Karpas-422 (cell line): ENCODE measurements around the gene KRTAP9-6. TPM values are rescaled to one million over a fixed set of nuclear protein-coding genes. Genes with fewer than 3 reads are reported as not detected.
"Not testable (repeated sequence)": the region's sequence is repeated elsewhere in the genome, so short reads cannot be mapped to it uniquely, and the experiment has no call there.

Experiments used
- DNase-seq: peaks from one replicate; pipeline ENCODE4 v3.0.0-alpha.2; 2015
- H2AFZ ChIP-seq: fragments of 200-600 bp; sonication (generic); 2 replicates; pipeline ENCODE4 v1.6.1; 2014; ENCODE audit warnings: antibody characterized with exemption, low read length, mixed read lengths
- H3K27ac ChIP-seq: fragments of 200-600 bp; sonication (generic); 2 replicates; pipeline ENCODE4 v1.5.1; 2014; ENCODE audit warnings: mild to moderate bottlenecking, low read length, moderate library complexity
- H3K27me3 ChIP-seq: fragments of 200-600 bp; sonication (generic); 2 replicates; pipeline ENCODE4 v1.6.1; 2014; ENCODE audit warnings: low read length, mixed read lengths
- H3K36me3 ChIP-seq: fragments of 200-600 bp; sonication (generic); 2 replicates; pipeline ENCODE4 v1.6.1; 2014; ENCODE audit warnings: low read length, mixed read lengths; ENCODE audit not compliant: insufficient read depth
- H3K4me1 ChIP-seq: fragments of 200-600 bp; sonication (generic); 2 replicates; pipeline ENCODE4 v1.6.1; 2014; ENCODE audit warnings: mild to moderate bottlenecking, low read length, mixed read lengths
- H3K4me2 ChIP-seq: fragments of 200-600 bp; sonication (generic); 2 replicates; pipeline ENCODE4 v1.6.1; 2014; ENCODE audit warnings: low read length, low read depth, mild to moderate bottlenecking; ENCODE audit not compliant: poor library complexity, severe bottlenecking
- H3K4me3 ChIP-seq: fragments of 200-600 bp; sonication (generic); 2 replicates; pipeline ENCODE4 v1.5.1; 2014; ENCODE audit warnings: mild to moderate bottlenecking, antibody characterized with exemption, low read length, mixed read lengths
- H3K79me2 ChIP-seq: fragments of 200-600 bp; sonication (generic); 2 replicates; pipeline ENCODE4 v1.6.1; 2014; ENCODE audit warnings: mild to moderate bottlenecking, low read length, mixed read lengths
- H3K9ac ChIP-seq: fragments of 200-600 bp; sonication (generic); 2 replicates; pipeline ENCODE4 v1.6.0; 2014; ENCODE audit warnings: low read length
- H3K9me2 ChIP-seq: fragments of 200-600 bp; sonication (generic), shearing (Covaris generic); replicated peaks from 2 replicates; pipeline ENCODE4 v1.6.0; 2014; ENCODE audit warnings: mild to moderate bottlenecking, low read length, moderate library complexity; ENCODE audit not compliant: insufficient read depth
- H3K9me3 ChIP-seq: fragments of 300-700, 200-600 bp; sonication (generic); 2 replicates; pipeline ENCODE4 v1.6.1; 2014; ENCODE audit warnings: low read length, mixed read lengths
- H4K20me1 ChIP-seq: fragments of 200-600 bp; sonication (generic); 2 replicates; pipeline ENCODE4 v1.6.1; 2014; ENCODE audit warnings: mild to moderate bottlenecking, antibody characterized with exemption, low read length, low read depth; ENCODE audit not compliant: insufficient read depth
- total RNA-seq: library from RNA; depleted of rRNA; stranded (reverse); fragments of >200 nt; shearing (Covaris generic); gene quantifications from 2 replicates; pipeline ENCODE4 v1.2.3, GENCODE V29; 2014; ENCODE audit warnings: low replicate concordance

KRTAP9-6 gene
- total RNA-seq, 1 experiment from 2014 or later, result not detected

DNA sequence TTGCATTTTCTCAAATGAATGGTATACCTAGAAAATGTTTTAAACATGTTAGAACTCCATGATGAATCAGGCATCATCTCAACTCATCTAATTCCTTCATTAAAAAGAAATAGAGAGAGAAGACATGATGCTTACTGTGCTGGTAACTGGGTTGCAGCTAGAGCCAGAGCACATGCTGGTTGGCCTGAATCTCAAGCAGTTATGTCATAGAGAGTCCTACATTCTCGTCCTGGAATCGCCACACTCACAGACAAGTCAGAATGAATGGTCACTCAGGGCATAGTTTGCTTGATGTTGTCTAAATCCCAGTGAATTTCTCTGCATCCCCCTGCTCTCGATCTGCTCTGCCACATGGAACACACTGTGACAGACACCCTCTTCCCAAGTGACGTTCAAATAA lies 28.1 kb upstream of the KRTAP9-6 start:
- not testable (repeated sequence) for H3K27me3 ChIP-seq, H3K4me1 ChIP-seq, H2AFZ ChIP-seq, H3K36me3 ChIP-seq, H3K9me2 ChIP-seq, H3K79me2 ChIP-seq, H3K27ac ChIP-seq, H3K9me3 ChIP-seq, H3K9ac ChIP-seq, H3K4me3 ChIP-seq, H3K4me2 ChIP-seq, H4K20me1 ChIP-seq, DNase-seq

DNA sequence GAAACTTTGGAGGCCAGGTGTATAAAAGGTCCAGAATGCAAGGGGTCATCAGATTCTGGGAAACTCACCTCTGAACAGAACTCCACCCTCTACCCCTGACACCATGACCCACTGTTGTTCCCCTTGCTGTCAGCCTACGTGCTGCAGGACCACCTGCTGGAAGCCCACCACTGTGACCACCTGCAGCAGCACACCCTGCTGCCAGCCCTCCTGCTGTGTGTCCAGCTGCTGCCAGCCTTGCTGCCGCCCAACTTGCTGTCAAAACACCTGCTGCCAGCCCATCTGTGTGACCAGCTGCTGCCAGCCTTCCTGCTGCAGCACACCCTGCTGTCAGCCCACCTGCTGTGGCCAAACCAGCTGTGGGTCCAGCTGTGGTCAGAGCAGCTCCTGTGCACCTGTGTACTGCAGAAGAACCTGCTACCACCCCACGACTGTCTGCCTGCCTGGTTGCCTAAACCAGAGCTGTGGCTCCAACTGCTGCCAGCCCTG lies 27.2 kb upstream of the KRTAP9-6 start, which contains the start of gene KRTAP9-8:
KRTAP9-8 (plus strand) TSS at position 51 of the 489 bp plus-strand sequence; CDS start at position 104, 53 bp downstream.
- H3K4me1 ChIP-seq, H3K9me2 ChIP-seq: not testable (repeated sequence)

DNA sequence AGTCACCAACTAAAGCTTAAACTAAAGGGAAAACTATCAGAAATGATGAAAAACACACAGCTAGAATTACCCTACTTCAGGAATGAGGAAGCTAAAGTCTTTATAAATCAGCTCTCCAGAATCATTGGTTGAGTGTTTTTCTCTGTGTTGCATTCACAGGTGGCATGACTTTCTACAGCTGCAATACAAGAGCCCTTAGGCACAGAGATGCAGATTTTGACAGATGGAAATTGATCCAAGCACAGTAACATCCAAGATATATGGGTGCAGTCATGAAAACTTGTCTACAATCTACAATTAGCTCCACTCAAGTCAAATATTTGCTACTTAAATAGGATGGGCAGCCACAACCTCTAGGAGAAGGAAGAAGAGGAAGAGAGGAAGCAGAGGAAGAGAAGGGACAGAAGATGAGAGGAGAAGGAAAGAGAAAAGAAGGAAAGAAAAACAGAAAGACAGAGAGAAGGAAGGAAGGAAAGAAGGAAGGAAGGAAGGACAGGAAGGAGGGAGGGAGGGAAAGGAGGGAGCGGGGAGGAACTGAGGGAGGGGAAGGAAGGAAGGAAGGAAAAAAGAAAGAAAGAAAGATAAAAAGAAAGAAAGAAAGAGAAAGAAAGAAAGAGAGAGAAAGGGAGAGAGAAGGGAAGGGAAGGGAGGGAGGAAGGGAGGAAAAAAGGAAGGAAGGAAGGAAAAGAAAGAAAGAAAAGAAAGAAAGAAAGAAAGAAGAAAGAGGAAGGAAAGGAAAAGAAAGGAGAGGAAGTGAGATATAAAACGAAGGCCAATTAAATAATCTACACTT lies 18.0 kb upstream of the KRTAP9-6 start:
- H3K79me2 ChIP-seq, H3K4me3 ChIP-seq, H3K9me3 ChIP-seq, H3K9me2 ChIP-seq, H3K4me2 ChIP-seq, H3K27ac ChIP-seq, H3K36me3 ChIP-seq, H3K27me3 ChIP-seq, DNase-seq, H3K9ac ChIP-seq, H2AFZ ChIP-seq, H4K20me1 ChIP-seq, H3K4me1 ChIP-seq: not testable (repeated sequence)

More for the DNA sequence above, 27.2 kb upstream of the KRTAP9-6 start, which contains the start of gene KRTAP9-8:
- H3K4me2 ChIP-seq, H4K20me1 ChIP-seq, H3K27me3 ChIP-seq, H3K9me3 ChIP-seq, H3K79me2 ChIP-seq, H3K9ac ChIP-seq, H3K4me3 ChIP-seq, H3K27ac ChIP-seq, H2AFZ ChIP-seq, H3K36me3 ChIP-seq, DNase-seq: not testable (repeated sequence)

DNA sequence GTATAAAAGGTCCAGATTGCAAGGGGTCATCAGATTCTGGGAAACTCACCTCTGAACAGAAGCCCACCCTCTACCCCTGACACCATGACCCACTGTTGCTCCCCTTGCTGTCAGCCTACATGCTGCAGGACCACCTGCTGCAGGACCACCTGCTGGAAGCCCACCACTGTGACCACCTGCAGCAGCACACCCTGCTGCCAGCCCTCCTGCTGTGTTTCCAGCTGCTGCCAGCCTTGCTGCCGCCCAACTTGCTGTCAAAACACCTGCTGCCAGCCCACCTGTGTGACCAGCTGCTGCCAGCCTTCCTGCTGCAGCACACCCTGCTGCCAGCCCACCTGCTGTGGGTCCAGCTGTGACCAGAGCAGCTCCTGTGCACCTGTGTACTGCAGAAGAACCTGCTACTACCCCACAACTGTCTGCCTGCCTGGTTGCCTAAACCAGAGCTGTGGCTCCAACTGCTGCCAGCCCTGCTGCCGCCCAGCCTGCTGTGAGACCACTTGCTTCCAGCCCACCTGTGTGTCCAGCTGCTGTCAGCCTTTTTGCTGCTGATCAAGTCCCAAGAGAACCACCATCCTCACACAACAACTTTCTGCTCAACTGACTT lies 15.4 kb upstream of the KRTAP9-6 start, which contains the start of gene KRTAP9-4:
KRTAP9-4 (plus strand) TSS at position 51 of the 604 bp plus-strand sequence; CDS start at position 85, 34 bp downstream.
- H3K36me3 ChIP-seq, H4K20me1 ChIP-seq, H3K9me3 ChIP-seq, H2AFZ ChIP-seq, H3K9me2 ChIP-seq, H3K4me2 ChIP-seq, H3K4me3 ChIP-seq, H3K79me2 ChIP-seq, H3K9ac ChIP-seq, H3K4me1 ChIP-seq, H3K27me3 ChIP-seq, H3K27ac ChIP-seq, DNase-seq: not testable (repeated sequence)

DNA sequence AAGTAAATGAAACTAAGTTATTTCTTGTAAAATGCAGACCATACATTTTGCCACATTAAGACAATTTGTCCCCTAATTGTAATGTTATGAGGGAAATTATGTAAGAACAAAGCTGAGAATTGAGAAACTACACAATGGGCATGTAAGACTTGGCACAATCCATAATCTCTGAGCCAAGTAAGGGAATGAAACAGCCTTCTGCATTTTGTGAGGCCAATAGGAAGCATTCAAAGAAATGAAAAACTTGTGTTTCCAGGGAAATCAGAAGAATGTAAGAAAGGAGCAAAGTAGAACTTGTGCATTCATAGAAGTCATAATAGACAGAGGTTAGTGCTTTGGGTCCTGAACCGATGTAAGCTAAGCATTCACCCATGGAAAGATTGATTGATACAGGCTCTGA lies 13.9 kb upstream of the KRTAP9-6 start:
- Histone ChIP-seq H3K4me2 (no peak overlapping the region), H3K4me3 (no peak overlapping the region), H3K4me1 (no peaks in the 10 kb centered on the region), H3K27ac (no peak overlapping the region), H3K9me2 (no peaks in the 10 kb centered on the region), H4K20me1 (no peaks in the 10 kb centered on the region), H3K36me3 (no peaks in the 10 kb centered on the region), H3K79me2 (no peaks in the 10 kb centered on the region), H3K9ac (no peak overlapping the region), H3K27me3 (no peaks in the 10 kb centered on the region), H2AFZ (no peak overlapping the region), H3K9me3 (no peaks in the 10 kb centered on the region)
- DNase-seq, result no peak

DNA sequence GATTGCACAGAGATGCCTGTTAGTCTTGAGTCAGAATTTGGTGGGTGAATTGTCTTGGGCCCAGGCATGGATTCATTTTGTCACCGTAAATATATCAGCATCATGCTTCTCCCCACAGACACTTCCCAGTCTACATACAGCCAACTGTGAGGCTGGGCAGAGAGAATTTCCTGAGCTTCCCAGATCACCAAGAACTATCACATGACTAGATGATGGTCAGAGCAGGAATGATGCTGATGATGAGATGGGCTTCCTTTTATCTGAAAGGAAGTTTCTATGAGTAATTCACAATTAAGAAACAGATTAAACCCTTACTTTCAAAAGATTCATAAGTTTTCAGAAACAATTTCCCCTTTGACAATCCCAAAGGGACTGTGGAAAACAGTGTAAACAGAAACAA lies 10.3 kb upstream of the KRTAP9-6 start:
- no peaks in the 10 kb centered on the region for H3K79me2 ChIP-seq
- H2AFZ ChIP-seq, result no peak overlapping the region
- H3K4me3 ChIP-seq, result no peak overlapping the region
- 0 out of 2 replicates have a peak, but pooled peaks cover 2% of the 10 kb centered on the region for H3K27me3 ChIP-seq
- H3K4me2 ChIP-seq, result no peak overlapping the region
- no peak overlapping the region for H3K9ac ChIP-seq
- H3K9me2 ChIP-seq, result no peaks in the 10 kb centered on the region
- no peak overlapping the region for H3K27ac ChIP-seq
- no peaks in the 10 kb centered on the region for H3K4me1 ChIP-seq
- H3K9me3 ChIP-seq, result no peaks in the 10 kb centered on the region
- H3K36me3 ChIP-seq, result no peaks in the 10 kb centered on the region
- no peaks in the 10 kb centered on the region for H4K20me1 ChIP-seq
- DNase-seq, result no peak

DNA sequence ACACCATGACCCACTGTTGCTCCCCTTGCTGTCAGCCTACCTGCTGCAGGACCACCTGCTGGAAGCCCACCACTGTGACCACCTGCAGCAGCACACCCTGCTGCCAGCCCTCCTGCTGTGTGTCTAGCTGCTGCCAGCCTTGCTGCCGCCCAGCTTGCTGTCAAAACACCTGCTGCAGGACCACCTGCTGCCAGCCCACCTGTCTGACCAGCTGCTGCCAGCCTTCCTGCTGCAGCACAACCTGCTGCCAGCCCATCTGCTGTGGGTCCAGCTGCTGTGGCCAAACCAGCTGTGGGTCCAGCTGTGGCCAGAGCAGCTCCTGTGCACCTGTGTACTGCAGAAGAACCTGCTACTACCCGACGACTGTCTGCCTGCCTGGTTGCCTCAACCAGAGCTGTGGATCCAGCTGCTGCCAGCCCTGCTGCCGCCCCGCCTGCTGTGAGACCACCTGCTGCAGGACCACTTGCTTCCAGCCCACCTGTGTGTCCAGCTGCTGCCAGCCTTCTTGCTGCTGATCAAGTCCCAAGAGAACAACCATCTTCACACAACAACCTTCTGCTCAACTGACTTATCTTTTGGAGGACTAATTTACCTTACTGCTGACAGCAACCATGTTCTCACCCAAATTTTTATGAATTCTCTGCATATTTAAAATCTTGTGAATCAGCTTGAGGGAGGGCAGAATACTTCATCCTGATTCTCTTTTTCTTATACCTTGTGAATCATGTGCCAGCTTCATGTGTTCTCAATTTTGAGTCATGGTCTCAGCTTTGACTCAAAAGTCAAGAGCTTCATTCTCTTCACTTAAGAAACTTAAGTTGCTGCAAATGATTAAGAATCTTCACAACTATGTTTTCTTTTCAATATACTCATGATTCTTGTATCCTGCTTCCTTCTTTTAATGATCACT lies 9.5 kb upstream of the KRTAP9-6 start, which contains the start of gene KRTAP9-9:
KRTAP9-9 (plus strand) TSS at position 4 of the 910 bp plus-strand sequence.
- not testable (repeated sequence) for H3K9ac ChIP-seq, H3K4me2 ChIP-seq, H4K20me1 ChIP-seq, DNase-seq, H3K9me2 ChIP-seq, H3K9me3 ChIP-seq, H3K27ac ChIP-seq, H3K27me3 ChIP-seq, H3K4me1 ChIP-seq, H3K4me3 ChIP-seq, H3K36me3 ChIP-seq, H3K79me2 ChIP-seq, H2AFZ ChIP-seq

DNA sequence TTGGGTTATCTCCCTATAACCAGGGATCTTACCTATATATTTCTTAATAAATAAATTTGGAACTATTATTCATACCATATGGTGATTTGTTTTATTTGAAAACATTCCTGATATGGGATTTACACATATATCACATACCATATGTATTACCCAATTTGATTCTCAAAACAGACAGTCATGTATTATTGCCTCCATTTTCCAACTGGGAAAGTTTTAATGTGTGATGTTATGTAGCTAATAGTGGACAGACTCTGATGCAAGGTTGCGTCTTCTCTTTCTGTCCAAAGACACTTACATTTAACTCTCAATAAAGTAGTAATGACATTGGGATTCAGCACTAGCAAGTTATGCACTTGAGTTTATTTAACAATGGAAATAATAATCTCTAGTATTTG lies 8.9 kb upstream of the KRTAP9-6 start:
- Histone ChIP-seq H3K9ac (no peak overlapping the region), H3K4me2 (no peak overlapping the region), H4K20me1 (no peaks in the 10 kb centered on the region), H3K4me3 (no peak overlapping the region), H3K9me3 (no peaks in the 10 kb centered on the region), H3K4me1 (no peaks in the 10 kb centered on the region), H3K79me2 (no peaks in the 10 kb centered on the region), H2AFZ (no peak overlapping the region), H3K27ac (no peak overlapping the region), H3K27me3 (0 out of 2 replicates have a peak, but pooled peaks cover 2% of the 10 kb centered on the region), H3K9me2 (no peaks in the 10 kb centered on the region), H3K36me3 (no peaks in the 10 kb centered on the region)
- DNase-seq, result no peak
